Measurements from ENCODE around the gene SH3D19. TPM values are rescaled to one million over a fixed set of nuclear protein-coding genes. Genes with fewer than 3 reads are reported as not detected.

SH3D19 gene
- total and polyA plus RNA-seq, 9 donors: 44.0 to 117 (median 91.4) TPM

DNA sequence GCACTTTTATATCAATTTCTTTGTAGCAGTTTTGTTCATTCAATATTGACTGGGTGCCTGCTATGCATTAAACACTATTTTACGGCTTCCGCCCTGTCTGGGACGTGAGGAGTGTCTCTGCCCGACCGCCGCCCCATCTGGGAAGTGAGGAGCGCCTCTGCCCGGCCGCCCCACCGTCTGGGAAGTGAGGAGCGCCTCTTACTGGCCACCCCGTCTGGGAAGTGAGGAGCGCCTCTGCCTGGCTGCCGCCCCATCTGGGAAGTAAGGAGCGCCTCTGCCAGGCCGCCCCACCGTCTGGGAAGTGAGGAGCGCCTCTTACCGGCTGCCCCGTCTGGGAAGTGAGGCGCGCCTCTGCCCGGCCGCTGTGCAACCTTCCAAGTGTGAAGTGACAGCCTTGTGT is 157.8 kb downstream of the SH3D19 start:
- TF ChIP-seq EP300 (IDR thresholded peaks at IDR 0.05) (no peak), POLR2A (IDR thresholded peaks at IDR 0.05) (no peak)
- TF ChIP-seq, protein P1, sequence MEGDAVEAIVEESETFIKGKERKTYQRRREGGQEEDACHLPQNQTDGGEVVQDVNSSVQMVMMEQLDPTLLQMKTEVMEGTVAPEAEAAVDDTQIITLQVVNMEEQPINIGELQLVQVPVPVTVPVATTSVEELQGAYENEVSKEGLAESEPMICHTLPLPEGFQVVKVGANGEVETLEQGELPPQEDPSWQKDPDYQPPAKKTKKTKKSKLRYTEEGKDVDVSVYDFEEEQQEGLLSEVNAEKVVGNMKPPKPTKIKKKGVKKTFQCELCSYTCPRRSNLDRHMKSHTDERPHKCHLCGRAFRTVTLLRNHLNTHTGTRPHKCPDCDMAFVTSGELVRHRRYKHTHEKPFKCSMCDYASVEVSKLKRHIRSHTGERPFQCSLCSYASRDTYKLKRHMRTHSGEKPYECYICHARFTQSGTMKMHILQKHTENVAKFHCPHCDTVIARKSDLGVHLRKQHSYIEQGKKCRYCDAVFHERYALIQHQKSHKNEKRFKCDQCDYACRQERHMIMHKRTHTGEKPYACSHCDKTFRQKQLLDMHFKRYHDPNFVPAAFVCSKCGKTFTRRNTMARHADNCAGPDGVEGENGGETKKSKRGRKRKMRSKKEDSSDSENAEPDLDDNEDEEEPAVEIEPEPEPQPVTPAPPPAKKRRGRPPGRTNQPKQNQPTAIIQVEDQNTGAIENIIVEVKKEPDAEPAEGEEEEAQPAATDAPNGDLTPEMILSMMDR (IDR thresholded peaks at IDR 0.05): no peak
- Histone ChIP-seq H3K9me3 (no peaks in the 10 kb centered on the region), H3K27ac (no peak overlapping the region), H3K36me3 (no peaks in the 10 kb centered on the region), H3K27me3 (no peaks in the 10 kb centered on the region), H3K4me3 (no peak overlapping the region), H3K4me1 (ENCODE audit: insufficient read depth) (peaks cover 23% of the 10 kb centered on the region)
- intact Hi-C loops (cut with DNase I): loop anchor here in 1 of 4 donors (10.0 kb wide), 2 partner anchors 67 to 157 kb away; partner anchors contain the start of gene SH3D19
- peak in 1 of 5 donors; percentile 40 for DNase-seq
- 93 to 98% (median 96%) methylated on average over 24 of the region's 24 CpGs for WGBS, 3 donors

DNA sequence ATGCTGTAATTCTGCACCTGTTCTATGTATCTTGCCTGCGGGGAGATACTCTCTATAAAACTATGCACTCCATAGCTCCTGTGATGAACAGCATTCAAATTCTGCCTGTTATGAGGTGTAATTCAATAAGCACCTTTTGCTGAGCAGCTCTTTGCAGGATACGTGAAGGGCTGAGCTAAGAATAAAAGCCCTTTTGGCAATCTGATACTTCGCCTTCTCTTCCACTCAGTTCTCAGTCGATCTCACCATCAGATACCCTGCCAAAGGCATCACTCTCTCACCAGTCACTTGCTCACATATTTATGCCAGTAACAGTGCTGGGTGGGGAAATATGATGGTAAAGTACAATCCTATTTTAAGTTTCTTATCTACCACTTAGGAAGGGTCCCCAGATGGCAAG is 158.8 kb downstream of the SH3D19 start:
- intact Hi-C loops (cut with DNase I): loop anchor here in 1 of 4 donors (10.0 kb wide), 2 partner anchors 68 to 158 kb away; partner anchors contain the start of gene SH3D19
- no peak for TF ChIP-seq POLR2A (IDR thresholded peaks at IDR 0.05)
- TF ChIP-seq EP300 (IDR thresholded peaks at IDR 0.05): no peak
- TF ChIP-seq, protein P1 (IDR thresholded peaks at IDR 0.05): no peak
- Histone ChIP-seq H3K36me3 (no peaks in the 10 kb centered on the region), H3K4me1 (ENCODE audit: insufficient read depth) (peaks cover 23% of the 10 kb centered on the region), H3K9me3 (no peaks in the 10 kb centered on the region), H3K27ac (no peak overlapping the region), H3K27me3 (no peaks in the 10 kb centered on the region), H3K4me3 (no peak overlapping the region)
- no peak for DNase-seq
- WGBS, 3 donors: 50 to 65% (median 56%) methylated on average over 4 of the region's 4 CpGs

DNA sequence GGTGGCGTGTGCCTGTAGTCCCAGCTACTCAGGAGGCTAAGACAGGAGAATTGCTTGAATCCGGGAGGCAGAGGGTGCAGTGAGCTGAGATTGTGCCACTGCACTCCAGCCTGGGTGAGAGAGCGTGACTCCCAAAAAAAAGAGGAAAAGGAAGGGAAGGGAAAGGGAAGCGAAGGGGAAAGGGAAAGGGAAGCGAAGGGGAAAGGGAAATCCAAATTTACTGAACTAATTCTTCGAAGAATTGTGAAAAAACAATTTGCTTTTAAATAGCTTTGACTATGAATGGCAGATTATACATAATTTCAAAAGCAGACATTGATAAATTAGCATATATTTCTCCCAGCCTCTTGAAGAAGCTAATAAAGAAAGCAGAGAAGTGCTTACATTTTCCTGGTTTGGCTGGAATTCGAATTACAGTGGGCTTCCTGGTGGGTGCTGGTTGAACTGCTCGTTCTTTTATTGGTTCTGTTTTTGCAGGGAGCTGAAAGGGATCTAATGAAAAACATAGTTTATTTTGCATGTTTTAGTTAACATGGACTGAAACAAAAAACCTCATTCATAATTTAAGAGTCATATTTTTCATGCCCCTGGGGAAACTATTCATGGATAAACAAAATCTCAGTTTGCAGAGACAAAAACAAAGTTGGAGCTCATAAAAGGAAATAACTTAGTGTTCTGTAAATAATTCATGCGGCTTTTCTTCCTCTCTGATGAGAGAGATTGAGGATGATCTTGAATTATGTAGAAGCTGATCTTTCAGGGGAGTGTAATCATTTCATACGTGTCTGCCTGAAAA is 160.0 kb downstream of the SH3D19 start:
- Histone ChIP-seq H3K9me3 (no peaks in the 10 kb centered on the region), H3K27me3 (no peaks in the 10 kb centered on the region), H3K4me1 (ENCODE audit: insufficient read depth) (peaks cover 21% of the 10 kb centered on the region), H3K4me3 (no peak overlapping the region), H3K27ac (no peak overlapping the region), H3K36me3 (no peaks in the 10 kb centered on the region)
- DNase-seq: no peak
- TF ChIP-seq, protein P1 (IDR thresholded peaks at IDR 0.05): no peak
- TF ChIP-seq POLR2A (IDR thresholded peaks at IDR 0.05) (no peak), EP300 (IDR thresholded peaks at IDR 0.05) (no peak)
- intact Hi-C loops (cut with DNase I): loop anchor here in 1 of 4 donors (10.0 kb wide), 2 partner anchors 69 to 159 kb away; partner anchors contain the start of gene SH3D19
- 43 to 60% (median 52%) methylated on average over 10 of the region's 10 CpGs for WGBS, 3 donors

DNA sequence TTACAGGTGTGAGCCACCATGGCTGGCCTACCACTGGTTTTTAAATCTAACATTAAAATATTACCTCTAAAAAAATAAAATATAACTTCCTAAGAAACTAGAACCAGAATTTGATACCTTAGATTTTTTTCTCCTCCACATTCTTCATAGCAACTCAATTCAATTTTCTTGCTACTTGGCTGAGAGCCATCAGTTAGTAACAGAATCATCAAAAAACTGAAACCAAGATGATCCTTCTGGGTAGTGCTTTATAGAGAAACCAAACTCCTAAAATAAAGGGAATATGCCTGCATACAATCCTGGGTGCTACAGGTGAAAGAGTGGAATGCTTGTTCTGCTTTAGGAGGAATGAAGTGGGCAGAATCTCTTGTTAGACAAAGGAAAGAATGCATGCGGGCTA is 161.6 kb downstream of the SH3D19 start:
- Histone ChIP-seq H3K4me1 (ENCODE audit: insufficient read depth) (peaks cover 16% of the 10 kb centered on the region), H3K9me3 (no peaks in the 10 kb centered on the region), H3K36me3 (no peaks in the 10 kb centered on the region), H3K27me3 (no peaks in the 10 kb centered on the region), H3K27ac (no peak overlapping the region), H3K4me3 (no peak overlapping the region)
- TF ChIP-seq, protein P1 (IDR thresholded peaks at IDR 0.05): no peak
- TF ChIP-seq POLR2A (IDR thresholded peaks at IDR 0.05) (no peak), EP300 (IDR thresholded peaks at IDR 0.05) (no peak)
- 85 to 98% (median 87%) methylated on average over 1 of the region's 1 CpG for WGBS, 3 donors
- intact Hi-C loops (cut with DNase I): loop anchor here in 1 of 4 donors (10.0 kb wide), 2 partner anchors 71 to 161 kb away; partner anchors contain the start of gene SH3D19
- DNase-seq: no peak

All from ovary (tissue), 9 donors.